Hindlimb muscle (tissue), 1 donor: ENCODE measurements around the gene GPR132. TPM values are rescaled to one million over a fixed set of nuclear protein-coding genes. Genes with fewer than 3 reads are reported as not detected.
"Not testable (repeated sequence)": the region's sequence is repeated elsewhere in the genome, so short reads cannot be mapped to it uniquely, and the experiment has no call there.

Experiments
- DNase-seq: peaks from one replicate; pipeline ENCODE4 v3.0.0-alpha.2; 2013
- polyA plus RNA-seq: library from polyadenylated mRNA; unstranded; fragments of 120-200 nt; gene quantifications from one replicate; pipeline ENCODE4 v1.2.1, GENCODE V29; 2013; ENCODE audit not compliant: insufficient read length

Gene GPR132
- polyA plus RNA-seq, 1 donor, result 0.84 TPM

DNA sequence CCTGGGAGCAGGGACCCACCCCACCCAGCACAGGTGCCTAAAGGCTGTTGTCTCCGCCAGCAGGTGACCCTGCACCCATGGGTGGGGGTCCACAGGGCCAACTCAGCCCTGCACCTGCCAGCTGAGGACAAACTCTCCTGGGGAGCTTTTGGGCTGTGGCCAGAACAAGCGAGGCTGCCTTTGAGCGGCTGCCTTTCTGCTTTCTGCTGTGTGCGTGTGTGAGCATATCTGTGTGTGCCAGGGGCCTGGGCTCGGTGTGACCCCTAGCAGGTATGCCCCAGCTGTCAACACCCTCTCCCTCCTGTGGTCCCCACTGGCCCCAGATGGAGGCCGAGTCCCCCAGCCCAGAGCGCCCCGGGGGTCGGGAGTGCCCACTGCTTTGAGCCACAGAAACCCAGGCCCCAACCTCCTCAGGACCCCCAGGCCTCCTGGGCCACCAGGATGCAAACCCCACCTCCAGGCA lies 25.9 kb upstream of the GPR132 start:
- no peak for DNase-seq

DNA sequence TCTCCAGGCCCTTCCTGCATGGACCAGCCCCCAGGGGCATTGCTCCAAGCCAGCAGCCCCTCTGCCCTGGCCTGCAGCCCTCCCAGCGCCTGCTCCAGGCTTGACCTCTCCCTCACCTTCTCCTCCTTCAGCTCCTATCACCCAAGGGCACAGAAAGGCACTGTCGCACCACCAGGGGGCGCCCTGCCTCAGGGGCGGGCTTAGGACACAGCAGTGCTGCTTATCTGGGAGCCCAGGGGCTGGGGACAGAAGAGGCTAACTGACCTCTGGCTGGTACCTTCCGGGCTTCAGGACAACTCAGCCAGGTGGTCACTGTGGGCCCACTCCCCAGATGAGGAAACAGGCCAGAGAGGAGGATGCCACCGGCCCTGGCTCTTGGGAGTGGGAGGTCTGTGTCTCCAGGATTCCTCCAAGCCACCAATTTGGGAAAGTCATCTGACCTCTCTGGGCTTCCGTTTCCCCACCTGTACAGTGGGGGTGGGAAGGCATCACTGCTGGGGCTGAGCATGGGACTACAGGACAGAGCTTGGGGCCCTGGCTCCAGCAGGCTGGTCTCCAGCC lies 25.3 kb upstream of the GPR132 start:
- DNase-seq, result peak; percentile 75

DNA sequence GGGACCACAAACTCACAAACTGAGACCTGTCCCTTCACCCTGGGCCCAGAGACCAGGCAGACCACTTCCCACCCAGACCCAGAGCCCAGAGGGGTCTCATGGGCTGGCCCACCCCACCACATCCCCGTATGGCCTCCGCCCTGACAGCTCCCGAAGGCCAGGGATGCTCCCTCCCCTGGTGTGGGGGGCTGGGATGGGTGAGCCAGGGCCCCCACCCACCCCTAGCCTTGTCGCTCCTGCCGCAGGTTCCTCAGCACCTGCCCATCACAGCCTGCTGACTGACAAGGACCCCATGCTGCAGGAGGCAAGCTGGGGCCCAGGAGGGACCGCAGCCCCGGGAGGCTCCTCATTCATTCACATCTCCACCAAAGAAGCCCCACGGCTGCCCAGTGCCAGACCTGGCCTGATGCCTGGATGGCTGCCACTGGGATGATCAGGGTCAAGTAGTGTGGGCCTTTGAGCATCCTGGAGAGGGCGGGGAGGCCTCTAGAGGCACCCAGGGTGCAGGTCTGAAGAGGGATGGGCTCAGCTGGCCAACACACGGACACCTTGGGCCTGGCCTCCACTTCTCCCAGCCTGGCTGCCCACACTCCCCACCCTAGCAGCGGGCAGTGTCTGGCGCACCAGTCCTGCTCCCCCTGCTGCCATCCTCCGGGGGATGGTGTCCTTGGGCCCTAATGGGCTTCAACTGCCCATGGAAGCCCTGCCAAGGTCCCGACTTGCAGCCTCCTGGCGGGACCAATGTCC lies 24.7 kb upstream of the GPR132 start:
- DNase-seq, result no peak

DNA sequence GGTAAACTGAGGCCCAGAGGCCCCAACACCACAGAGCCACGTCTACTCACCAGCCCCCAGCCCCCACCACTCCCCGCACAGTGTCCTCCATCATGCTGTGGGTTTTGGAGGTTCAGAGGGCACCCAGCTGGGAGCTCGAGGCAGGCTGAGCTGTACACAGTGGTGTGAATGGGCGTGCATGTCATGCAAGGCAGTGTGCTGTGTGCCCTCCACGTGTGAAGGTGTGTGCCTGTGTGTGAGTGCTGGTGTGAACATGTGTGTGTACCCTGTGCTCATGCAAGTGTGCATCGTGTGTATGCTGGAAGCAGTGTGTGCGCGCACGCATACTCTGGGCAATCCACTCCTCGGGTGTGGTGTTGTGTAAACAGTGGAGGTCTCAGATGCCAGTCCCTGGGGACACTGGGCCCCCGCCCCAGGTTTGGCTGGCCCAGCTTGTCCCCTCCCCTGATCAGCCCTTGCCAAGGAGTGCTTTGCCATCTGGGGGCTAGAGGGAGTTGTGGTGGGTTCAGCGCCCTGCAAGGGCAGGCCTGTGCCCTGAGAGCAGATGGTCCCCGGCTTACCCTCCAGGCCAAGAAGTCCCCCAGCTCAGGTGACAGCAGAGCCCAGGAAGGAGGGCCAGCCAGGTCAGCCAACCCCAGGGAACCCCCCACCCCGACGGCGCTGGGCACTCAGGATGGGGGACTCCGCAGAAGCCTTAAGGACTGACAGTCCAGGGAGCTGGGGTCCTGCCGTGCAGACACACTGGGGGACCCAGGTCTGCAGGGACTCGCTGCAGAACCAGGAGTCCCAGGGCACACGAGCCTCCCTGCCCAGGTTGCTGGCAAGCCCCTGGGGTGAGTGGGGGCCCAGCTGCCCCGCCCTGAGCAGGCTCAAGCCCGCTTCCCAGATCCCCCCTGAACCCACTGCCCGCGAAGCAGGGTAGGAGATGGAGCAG lies 23.8 kb upstream of the GPR132 start:
- no peak for DNase-seq

DNA sequence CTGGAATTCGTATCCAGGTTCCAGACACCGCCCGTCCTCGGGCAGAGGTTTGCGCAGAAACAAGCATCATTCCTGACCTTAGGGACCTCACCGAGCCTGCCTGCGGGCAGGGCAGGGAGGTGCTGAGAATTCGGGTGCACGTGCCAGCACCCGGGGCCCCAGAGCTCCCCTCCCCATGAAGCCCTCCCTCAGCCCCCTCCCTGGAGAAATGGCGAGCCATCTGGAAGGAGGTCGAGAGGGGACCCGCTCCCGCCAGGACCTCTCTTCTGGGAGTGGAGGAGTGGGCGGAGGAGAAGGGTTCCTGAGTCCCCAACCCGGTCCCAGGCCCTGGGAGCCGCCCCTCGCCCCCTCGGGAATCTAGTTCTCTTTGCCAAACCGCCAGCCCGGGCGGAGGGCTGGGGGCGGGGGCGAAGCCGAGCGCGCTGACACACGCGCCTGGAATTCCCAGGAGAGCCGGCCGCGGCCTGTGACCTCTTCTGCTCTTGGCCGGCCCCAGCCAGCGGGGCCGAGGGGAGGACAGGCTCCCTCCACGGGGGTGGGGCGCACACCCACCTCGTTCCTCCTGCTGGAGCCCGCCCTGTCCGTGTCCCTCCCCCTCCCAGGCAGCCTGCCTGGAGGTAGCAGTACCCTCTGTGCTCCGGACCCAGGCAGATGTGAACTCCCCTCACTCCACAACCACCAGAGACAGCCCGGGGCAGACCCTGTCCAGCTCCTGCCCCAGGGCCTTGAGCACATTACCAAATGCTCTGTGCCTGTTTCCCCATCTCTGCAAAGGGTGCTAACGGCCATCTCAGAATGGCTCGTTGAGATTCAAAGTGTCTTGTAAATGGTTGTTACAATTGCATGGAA lies 23.0 kb upstream of the GPR132 start:
- DNase-seq, result no peak

DNA sequence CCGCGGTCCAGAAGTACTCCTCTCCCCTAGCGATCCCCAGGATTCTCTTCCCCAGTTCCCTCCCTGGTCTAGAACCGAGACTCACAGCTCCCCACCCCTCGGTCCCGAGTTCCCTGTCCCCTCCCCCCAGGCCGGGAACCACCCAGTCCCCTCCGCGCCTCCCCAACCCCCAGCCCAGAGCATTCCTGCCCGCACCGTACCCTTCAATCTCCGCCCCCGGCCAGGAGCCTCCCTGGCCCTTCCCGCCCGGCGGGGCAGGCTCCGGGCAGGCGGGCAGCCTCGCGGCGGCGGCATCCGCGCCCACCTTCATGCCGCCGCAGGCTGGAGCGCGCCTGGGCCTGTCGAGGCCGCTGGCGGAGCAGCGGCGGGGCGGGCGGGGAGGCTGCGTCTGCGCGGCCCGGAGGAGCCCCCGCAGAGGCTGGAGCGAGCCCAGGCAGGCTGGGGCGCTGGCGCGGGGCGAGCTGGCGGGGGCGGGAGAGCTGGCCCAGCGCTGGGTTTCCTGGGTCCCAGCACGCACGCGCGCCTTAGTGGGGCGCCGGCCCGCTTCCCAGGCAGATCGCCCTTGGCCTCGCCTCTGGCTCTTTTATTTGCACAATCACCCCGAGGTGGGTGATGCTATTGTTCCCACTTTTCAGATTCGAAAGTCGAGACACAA lies 22.2 kb upstream of the GPR132 start:
- no peak for DNase-seq

DNA sequence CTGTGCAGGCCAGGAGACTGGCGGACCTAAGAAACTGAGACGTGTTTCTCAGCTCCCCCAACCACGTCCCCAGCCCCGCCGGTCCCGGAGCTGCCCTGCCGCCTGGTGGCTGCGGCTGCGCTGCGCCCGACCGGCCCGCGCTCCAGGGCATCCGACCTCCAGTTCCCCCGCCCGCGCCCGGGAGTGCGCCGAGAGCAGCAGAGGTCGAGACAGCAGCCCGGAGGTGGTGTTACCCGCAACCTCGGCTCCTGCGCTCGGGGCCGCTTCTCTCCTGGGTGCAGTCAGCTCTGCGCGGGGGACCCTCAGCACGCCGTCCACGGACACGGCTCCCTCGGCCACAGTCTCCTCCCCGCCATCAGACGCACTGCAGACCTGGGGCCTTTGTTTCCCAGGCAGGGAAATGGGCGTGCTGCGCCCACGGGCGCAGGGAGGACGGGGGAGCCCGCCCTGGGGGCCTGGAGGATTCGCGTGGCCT lies 21.6 kb upstream of the GPR132 start:
- DNase-seq, result peak; percentile 73

DNA sequence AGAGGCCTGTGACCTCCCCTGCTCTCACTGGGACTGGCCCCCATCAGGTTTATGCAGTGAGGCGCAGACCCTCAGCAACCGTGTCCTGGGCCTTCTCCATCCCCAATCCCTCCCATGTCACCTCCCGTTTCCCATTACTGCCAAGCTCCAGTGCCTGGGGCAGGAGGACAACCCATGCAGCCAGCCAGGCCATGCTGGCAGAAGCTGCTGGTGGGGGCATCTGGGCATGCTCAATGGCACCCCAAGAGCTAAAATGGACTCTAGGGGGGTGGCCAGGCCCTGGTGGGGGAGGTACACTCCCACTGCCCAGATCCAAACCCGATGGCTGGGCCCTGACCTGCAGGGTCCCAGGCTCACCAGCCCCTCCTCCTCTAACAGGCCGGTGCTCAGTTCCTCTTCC lies 20.5 kb upstream of the GPR132 start:
- no peak for DNase-seq

DNA sequence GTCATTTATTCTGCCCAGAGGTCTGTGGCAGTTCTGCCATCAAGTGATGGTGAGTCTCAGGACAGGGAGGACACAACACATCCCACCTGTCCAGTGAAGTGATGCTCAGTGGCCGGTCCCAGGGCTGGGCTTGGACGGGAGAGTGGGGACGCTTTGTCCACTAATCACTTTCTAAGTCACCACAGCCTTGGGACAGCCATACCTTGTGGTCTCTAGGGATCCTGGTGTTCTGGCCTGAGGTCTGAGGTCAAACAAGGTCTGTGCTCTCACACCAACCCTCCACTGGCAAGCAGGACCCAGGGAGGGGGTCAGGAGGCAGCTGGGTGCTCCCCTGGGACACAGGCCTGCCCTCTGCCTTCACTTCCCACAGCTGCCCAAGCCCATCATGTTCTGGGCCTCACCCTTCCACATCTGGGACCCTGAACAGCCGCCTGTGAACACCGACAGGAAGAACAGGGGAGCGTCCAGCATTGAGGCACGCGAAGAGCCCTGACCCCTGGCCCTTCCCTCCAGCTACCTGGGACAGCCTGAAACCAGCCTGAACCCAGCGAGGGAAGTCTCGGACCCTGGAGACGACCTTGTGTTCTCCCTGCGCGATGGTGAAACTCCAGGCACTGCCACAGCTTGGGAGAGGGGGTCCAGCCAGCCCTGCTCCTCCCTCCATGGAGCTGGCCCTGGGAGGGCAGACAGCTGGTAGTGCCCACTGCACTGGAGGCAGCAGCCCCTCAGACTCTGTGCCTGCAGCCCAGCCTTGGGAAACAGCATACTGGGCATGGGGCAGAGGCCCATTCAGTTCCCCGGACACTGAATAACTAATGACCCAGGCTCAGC lies 19.7 kb upstream of the GPR132 start:
- DNase-seq, result no peak

DNA sequence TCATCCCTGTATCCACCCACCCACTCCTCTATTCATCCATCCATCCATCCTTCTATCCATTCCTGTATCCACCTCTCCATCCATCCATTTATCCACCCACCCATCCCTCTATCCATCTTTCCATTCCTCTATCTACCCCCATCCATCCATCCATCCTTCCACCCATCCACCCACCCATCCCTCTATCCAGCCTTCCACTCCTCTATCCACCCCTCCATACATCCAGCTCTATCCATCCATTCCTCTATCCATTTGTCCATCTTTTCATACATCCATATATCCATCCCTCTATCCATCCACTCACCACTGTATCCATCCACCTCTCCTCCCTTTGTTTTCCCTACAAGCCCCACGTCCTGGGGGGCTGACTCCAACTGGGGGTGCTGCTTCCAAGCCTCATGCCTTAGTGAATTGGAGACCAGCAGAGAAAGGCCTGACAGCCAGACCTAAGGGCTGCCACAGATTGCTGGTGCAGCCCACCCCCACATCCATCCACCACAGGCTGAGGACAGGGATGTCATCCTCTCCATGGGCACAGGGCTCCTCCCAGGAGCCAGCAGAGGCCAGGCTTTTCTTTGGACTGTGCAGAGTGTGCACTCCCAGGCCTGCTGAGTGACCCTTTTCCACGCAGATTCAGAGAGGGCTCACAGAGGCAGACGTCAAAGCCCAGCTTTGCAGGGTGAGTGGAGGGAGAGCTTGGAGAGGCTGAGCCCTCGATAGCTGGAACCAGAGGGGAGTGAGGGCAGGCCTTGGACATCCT lies 18.9 kb upstream of the GPR132 start:
- no peak for DNase-seq

DNA sequence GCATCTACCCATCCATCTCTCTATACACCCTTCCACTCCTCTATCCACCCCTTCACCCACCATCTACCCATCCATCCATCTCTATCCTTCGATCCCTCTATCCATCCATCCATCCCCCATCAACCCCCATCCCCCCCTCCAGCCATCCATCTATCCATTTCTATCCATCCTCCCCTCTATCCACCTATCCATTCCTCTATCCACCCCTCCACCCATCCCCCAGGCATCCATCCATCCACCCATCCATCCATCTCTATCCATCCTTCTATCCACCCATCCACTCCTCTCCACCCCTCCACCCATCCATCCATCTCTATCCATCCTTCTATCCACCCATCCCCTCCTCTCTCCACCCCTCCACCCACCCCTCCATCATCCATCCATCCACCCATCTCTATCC lies 17.5 kb upstream of the GPR132 start:
- DNase-seq, result no peak

DNA sequence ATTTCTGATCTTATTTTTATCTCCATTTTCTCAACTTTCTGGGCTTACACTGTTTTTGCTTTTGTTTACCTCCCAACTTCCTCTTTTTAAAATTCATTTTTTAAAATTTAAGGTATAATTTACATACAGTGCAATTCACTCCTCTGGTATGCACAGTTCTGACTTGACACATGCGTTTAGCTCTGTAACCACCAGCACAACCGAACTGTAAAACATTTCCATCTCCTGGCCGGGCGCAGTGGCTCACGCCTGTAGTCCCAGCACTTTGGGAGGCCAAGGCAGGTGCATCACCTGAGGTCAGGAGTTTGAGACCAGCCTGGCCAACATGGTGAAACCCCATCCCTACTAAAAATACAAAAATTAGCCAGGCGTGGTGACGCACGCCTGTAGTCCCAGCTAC lies 16.2 kb upstream of the GPR132 start:
- DNase-seq, result not testable (repeated sequence)

DNA sequence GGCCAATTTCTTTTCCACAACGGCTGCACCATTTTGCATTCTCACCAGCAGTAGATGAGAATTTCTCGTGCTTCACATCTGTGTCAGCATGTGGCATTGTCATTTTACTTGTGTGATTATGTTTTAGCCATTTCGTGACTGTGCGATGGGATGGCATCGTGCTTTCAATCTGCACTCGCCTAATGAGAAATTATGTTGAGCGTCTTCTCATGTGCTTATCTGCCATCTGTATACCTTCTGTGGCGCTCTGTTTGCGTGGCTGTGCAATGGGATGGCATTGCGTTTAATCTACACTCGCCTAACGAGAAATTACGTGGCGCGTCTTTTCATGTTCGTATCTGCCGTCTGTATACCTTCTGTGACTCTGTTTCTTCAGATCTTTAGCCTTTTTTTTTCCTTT lies 14.9 kb upstream of the GPR132 start:
- no peak for DNase-seq

DNA sequence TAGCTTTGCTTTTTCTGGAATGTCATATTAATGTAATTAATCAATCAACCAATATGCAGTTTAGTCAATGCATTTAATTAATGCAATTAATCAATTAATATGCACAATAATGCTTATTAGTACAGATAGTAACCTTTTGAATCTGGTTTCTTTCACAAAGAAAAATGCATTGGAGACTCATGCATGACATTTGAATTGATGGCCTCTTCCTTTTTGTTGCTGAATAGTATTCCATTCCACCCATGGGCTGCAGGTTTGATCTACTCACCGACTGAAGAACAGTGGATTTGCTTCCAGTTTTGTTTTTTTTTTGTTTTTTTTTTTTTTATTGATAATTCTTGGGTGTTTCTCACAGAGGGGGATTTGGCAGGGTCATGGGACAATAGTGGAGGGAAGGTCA lies 13.1 kb upstream of the GPR132 start:
- no peak for DNase-seq

DNA sequence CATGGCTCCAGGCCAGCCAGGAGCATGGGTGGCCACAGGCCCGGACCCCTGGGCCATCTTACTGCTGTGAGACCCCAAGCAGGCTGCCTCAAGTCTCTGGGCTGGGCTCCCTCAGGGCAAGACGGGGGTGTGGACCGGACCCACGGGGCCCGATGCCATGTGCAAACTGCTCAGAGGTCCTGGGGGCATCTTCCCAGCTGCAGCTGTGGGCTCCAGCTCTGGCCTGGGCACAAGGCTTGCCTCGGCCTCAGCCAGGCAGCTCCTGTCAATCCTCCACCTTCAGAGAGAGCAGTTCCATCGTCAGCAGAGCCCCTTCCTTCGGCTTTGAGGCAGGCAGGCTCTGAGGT lies 12.4 kb upstream of the GPR132 start:
- DNase-seq, result no peak

DNA sequence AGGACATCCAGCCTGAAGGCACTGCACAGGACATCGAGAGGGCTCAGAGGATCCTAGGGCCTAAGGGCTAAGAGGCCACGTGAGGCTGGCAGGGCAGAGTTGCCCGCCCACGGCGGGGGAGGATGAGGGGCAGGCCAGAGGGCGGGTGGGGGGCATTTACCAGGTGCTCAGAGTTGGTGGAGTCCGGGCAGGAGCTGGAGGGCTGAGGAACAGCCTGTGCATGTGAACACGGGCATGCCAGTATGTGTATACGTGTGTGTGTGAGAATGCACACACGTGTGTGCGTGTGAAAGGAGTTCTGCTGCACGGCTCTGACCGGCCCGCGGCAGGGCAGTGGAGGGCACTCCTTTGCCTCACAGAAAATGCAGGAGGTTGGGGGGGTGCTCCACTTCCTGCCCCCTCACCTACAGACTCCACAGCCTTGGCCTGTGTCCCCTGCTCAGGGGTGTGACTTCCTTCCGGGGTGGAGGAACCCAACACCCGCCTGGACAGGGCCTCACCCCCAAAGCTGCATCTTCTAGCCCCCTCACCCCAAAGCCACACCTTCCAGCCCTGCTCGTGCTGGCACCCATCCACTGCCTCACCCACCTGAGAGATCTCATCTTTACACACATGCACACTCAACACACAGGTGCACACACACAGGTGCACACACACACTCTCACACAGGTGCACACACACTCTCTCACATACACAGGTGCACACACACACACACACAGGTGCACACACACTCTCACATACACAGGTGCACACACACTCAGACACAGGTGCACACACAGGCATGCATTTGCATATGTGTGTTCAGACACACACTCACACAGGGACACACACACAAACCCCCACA lies 11.8 kb upstream of the GPR132 start:
- DNase-seq, result no peak

DNA sequence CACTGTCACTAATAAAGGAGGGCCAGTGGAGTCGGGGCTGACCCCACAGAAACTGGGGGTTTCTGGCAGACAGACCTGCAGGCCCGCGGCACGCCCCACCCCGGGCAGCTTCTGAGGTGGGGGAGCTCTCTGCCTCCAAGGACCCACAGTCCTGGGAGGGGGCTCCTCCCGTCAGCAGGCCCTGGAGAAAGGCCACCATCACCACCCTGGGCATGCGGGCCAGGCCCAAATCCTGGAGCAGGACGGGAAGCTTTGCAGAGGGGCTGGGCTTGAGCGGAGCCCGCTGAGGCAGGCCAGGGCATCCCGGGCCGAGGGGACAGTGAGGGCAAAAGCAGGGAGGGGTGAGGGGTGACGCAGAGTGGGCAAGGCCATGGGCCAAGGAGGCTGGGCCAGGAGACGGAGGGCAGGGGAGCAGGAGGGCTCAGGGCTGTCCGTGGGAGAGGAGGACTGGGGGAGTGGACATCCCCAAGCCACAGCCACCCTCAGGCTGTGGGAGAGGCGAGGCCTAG lies 11.1 kb upstream of the GPR132 start:
- no peak for DNase-seq

DNA sequence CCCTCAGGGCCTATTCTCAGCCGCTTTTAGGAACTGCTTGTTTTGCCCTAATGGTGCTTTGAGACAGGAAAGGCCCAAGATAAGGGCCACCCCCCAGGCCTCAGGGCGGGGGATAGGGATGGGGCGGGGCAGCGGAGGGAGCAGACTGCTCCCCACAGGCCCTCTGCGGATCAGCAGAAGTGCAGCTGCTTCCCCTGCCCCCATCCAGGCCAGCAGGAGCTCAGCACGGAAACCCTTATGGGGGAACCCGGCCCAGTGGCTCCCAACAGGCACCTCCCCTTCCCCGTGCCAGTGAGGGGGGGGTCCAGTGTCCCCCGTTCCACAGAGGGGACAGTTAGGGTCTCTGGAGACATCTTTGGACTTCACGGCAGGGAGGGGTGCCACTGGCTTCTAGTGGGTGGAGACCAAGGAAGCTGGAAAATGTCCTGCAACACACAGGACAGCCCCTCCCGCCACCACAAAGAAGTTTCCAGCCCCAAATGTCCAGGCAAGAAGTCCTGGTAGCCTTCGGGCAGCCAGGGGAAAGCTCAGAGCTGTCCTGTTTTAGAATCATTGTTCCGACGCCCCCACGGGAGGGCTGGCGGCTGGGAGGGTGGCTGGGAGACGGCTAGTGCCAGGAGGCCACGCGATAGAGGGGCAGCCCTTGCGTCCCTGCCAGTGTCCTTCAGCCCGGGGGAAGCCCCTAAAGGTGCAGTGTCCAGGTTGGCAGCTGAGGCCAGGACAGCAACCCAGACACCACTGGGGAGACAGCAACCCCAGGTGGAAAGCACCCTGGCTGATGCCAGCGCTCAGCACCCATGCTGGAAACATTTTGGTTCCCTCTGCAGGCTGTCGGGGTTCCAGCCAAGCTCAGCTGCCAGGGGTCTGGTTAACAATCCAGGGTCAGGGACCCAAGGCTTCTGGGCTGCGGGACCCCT lies 10.4 kb upstream of the GPR132 start:
- no peak for DNase-seq
